ENCODE results near the gene OR5D16. TPM values are rescaled to one million over a fixed set of nuclear protein-coding genes. Genes with fewer than 3 reads are reported as not detected.

Gene OR5D16
- not detected in 2 replicates for total RNA-seq

DNA sequence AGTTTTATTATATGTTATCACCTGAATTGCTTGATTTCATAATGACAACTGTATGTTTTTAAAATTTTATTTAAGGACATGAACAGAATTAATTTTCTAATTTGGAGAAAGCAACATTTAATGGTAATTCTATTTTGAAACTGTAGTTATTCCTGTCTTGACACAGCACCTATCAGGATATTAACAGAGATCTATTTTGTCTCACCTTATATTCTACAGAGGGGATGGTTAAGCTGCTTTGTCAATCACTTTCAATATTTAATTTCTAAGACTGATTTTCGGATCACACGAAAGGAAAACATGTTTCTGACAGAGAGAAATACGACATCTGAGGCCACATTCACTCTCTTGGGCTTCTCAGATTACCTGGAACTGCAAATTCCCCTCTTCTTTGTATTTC is at the start of gene OR5D16:
Gene OR5D16, plus strand, starts transcription at position 301 of the 400 bp plus-strand sequence. Its CDS starts 0 bp downstream, at position 301.

DNA sequence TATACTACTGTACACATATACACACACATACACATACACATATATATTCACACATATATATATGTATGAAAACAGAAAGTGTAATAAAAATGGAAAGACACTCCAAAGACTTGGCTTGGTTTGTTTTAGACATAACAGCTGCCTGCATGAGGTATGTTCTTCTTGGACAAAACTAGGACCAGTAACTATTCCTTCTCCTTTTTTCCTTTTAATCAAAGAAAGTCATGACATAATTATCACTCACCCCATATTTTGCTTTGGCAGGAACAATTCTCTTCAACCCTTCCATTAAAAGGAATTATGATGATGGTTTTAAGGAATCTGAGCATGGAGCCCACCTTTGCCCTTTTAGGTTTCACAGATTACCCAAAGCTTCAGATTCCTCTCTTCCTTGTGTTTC is 43.3 kb upstream of the OR5D16 start, which contains the start of gene OR5D14:
Gene OR5D14, plus strand, starts transcription at position 301 of the 400 bp plus-strand sequence. Its CDS starts 0 bp downstream, at position 301.

DNA sequence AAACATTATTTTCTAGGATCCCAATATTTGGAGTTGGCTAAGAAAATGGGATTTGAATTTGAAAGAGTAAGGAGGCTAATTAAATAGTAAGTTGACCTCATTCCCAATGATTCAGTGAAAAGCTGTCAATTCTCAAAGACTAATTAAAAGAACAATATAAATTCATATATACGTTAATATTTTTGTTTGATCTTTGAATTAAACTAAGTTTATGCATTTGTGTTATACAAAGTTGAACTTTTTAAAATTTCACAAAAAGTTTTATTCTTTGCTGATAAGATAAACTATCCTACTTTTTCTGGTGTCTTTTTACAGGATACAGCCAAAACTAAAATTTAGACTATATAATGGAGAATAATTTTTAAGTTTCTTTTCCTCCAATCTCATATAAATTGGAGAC is 27.5 kb upstream of the OR5D16 start, which contains the start of gene OR5L1:
Gene OR5L1, plus strand, starts transcription at position 301 of the 400 bp plus-strand sequence. CDS start 100 bp downstream, outside the sequence.

DNA sequence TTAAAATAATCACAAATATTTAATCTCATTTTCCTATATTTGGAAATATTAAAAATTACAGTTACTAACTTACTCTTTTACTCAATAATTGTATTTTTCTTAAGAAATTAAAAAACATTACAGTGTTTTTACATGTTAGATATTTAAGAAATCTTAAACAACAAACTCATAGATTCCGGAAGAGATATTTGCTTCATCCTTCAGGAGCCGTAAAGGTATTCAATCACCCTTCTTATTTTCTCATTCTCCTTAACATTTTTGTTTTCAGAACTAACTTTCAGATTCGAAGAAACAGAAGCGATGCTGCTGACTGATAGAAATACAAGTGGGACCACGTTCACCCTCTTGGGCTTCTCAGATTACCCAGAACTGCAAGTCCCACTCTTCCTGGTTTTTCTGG is 19.2 kb upstream of the OR5D16 start, which contains the start of gene OR5D18:
Gene OR5D18, plus strand, starts transcription at position 301 of the 400 bp plus-strand sequence. Its CDS starts 0 bp downstream, at position 301.

DNA sequence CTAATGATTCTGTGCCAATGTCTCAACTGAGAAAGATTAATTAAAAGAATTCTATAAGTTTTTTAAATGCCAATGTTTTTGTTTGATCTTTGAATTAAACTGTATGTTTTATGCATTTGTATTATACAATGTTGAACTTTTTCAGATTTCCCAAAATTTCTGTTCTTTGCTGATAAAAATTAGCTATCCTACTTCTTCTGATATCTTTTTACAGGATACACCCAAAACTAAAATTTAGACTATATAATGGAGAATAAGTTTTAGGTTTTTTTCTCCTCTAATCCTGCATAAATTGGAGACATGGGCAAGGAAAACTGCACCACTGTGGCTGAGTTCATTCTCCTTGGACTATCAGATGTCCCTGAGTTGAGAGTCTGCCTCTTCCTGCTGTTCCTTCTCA is 11.6 kb upstream of the OR5D16 start, which contains the start of gene OR5L2:
Gene OR5L2, plus strand, starts transcription at position 301 of the 400 bp plus-strand sequence. Its CDS starts 0 bp downstream, at position 301.

DNA sequence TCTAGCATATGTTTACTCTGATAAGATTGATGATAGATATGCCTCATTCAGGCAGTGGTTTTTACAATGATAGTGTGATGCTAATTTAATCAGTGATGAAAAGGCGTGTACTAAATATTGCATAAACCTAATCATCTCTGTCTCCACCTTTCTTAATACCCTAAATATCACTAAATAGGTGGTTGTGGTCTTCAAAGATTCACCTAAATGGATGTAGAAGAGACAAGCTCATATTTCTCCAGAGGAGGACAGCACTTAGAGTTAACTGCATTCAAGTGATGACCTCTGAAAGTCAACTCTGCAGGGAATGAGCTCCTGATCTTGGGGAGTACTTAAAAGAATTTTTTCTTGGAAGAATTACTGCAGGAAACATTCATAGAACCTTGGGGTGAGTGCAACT is 44.4 kb downstream of the OR5D16 start, which contains the start of gene TRIM51:
Gene TRIM51, plus strand, starts transcription at position 301 of the 400 bp plus-strand sequence. CDS start 2,132 bp downstream, outside the sequence.

Other genes with a start within 250 kb of the OR5D16 start
- gene OR4C11, start 231.1 kb upstream of the OR5D16 start, total RNA-seq: not detected in 2 replicates
- gene OR4P4, start 203.6 kb upstream of the OR5D16 start, total RNA-seq: not detected in 2 replicates
- gene OR4S2, start 190.4 kb upstream of the OR5D16 start, total RNA-seq: not detected in 2 replicates
- gene OR4C6, start 176.6 kb upstream of the OR5D16 start, total RNA-seq: not detected in 2 replicates
- gene OR5D13, start 65.3 kb upstream of the OR5D16 start, total RNA-seq: not detected in 2 replicates
- not detected in 2 replicates for gene OR5D14, start 43.2 kb upstream of the OR5D16 start, total RNA-seq
- not detected in 2 replicates for gene OR5L1, start 27.4 kb upstream of the OR5D16 start, total RNA-seq
- gene OR5D18, start 19.1 kb upstream of the OR5D16 start, total RNA-seq: not detected in 2 replicates
- gene OR5L2, start 11.5 kb upstream of the OR5D16 start, total RNA-seq: not detected in 2 replicates
- not detected in 2 replicates for gene TRIM51, start 44.5 kb downstream of the OR5D16 start, total RNA-seq
- gene OR5W2, start 75.8 kb downstream of the OR5D16 start, total RNA-seq: not detected in 2 replicates
- gene OR5I1, start 97.6 kb downstream of the OR5D16 start, total RNA-seq: not detected in 2 replicates
- not detected in 2 replicates for gene OR10AG1, start 131.2 kb downstream of the OR5D16 start, total RNA-seq
- gene OR5F1, start 155.9 kb downstream of the OR5D16 start, total RNA-seq: not detected in 2 replicates
- gene OR5AS1, start 188.9 kb downstream of the OR5D16 start, total RNA-seq: not detected in 2 replicates